ENCODE data around the gene CTXN1. TPM values are rescaled to one million over a fixed set of nuclear protein-coding genes. Genes with fewer than 3 reads are reported as not detected.
A peak's percentile ranks its signal among the peaks of the same experiment; 100 is the strongest.
"Not testable (repeated sequence)": the region's sequence is repeated elsewhere in the genome, so short reads cannot be mapped to it uniquely, and the experiment has no call there.

CTXN1 gene
- total RNA-seq, 1 experiment from 2014 or later, result 1.0 TPM

- Histone ChIP-seq H3K36me3 (no peaks in the 10 kb centered on the region), H3K4me1 (peaks cover 8% of the 10 kb centered on the region; the same call in 1 of the 2 replicates), H3K4me3 (no peak overlapping the region), H3K27ac (no peak overlapping the region), H3K9me3 (replicated peaks) (no peaks in the 10 kb centered on the region), H3K27me3 (no peaks in the 10 kb centered on the region)
- DNase-seq, result no peak
These were observed 1.7 kb downstream of the CTXN1 start for GRCh38 chr19:7924241-7924640.

- no peaks in the 10 kb centered on the region for H3K36me3 ChIP-seq
- H3K27ac ChIP-seq, result no peak overlapping the region
- peaks cover 4% of the 10 kb centered on the region; the same call in 1 of the 2 replicates for H3K4me1 ChIP-seq
- no peaks in the 10 kb centered on the region for H3K27me3 ChIP-seq
- H3K9me3 ChIP-seq (replicated peaks), result no peaks in the 10 kb centered on the region
- no peak overlapping the region for H3K4me3 ChIP-seq
- DNase-seq, result no peak
These were observed 2.4 kb downstream of the CTXN1 start for GRCh38 chr19:7923295-7924191.

GRCh38 chr19:7922836-7923195 is 3.1 kb downstream of the CTXN1 start:
- H3K9me3 ChIP-seq (replicated peaks), result no peaks in the 10 kb centered on the region
- peaks cover 4% of the 10 kb centered on the region; the same call in 1 of the 2 replicates for H3K4me1 ChIP-seq
- H3K36me3 ChIP-seq, result no peaks in the 10 kb centered on the region
- no peak for DNase-seq
- H3K27me3 ChIP-seq, result no peaks in the 10 kb centered on the region
- no peak overlapping the region for H3K4me3 ChIP-seq
- no peak overlapping the region for H3K27ac ChIP-seq

- H3K27ac ChIP-seq, result no peak overlapping the region
- DNase-seq, result no peak
- H3K27me3 ChIP-seq, result no peaks in the 10 kb centered on the region
- H3K4me1 ChIP-seq, result peaks cover 4% of the 10 kb centered on the region; the same call in 1 of the 2 replicates
- H3K4me3 ChIP-seq, result no peak overlapping the region
- no peaks in the 10 kb centered on the region for H3K9me3 ChIP-seq (replicated peaks)
- no peaks in the 10 kb centered on the region for H3K36me3 ChIP-seq
These were observed 3.7 kb downstream of the CTXN1 start for GRCh38 chr19:7921967-7922835.

GRCh38 chr19:7921302-7921966 is 4.5 kb downstream of the CTXN1 start:
- Histone ChIP-seq H3K4me3 (peak overlapping the region; percentile 63), H3K4me1 (peaks cover 3% of the 10 kb centered on the region; the same call in 1 of the 2 replicates), H3K27ac (peak overlapping the region; percentile 35; the same call in 1 of the 2 replicates), H3K9me3 (replicated peaks) (no peaks in the 10 kb centered on the region), H3K27me3 (no peaks in the 10 kb centered on the region), H3K36me3 (no peaks in the 10 kb centered on the region)
- DNase-seq, result no peak

GRCh38 chr19:7920519-7921301 is 5.2 kb downstream of the CTXN1 start:
- Histone ChIP-seq H3K4me3 (peak overlapping the region; percentile 70), H3K9me3 (replicated peaks) (no peaks in the 10 kb centered on the region), H3K4me1 (no peaks in the 10 kb centered on the region), H3K27ac (peak overlapping the region; percentile 47), H3K36me3 (no peaks in the 10 kb centered on the region), H3K27me3 (no peaks in the 10 kb centered on the region; the same call in 1 of the 2 replicates)
- peak; percentile 98 to 99 for DNase-seq

- no peaks in the 10 kb centered on the region; the same call in 1 of the 2 replicates for H3K27me3 ChIP-seq
These were observed 6.1 kb downstream of the CTXN1 start, which contains the start of gene SNAPC2 for GRCh38 chr19:7919610-7920518. Gene SNAPC2 (plus strand): TSS chr19:7920338. CDS start chr19:7920367, 29 bp downstream.

GRCh38 chr19:7918615-7919421 is 7.1 kb downstream of the CTXN1 start:
- no peak overlapping the region for H3K27ac ChIP-seq
- H3K4me3 ChIP-seq, result no peak overlapping the region
- H3K27me3 ChIP-seq, result no peaks in the 10 kb centered on the region; the same call in 1 of the 2 replicates
- no peaks in the 10 kb centered on the region for H3K4me1 ChIP-seq
- no peaks in the 10 kb centered on the region for H3K9me3 ChIP-seq (replicated peaks)
- no peaks in the 10 kb centered on the region for H3K36me3 ChIP-seq
- no peak for DNase-seq

More at GRCh38 chr19:7919610-7920518, 6.1 kb downstream of the CTXN1 start, which contains the start of gene SNAPC2:
- Histone ChIP-seq H3K4me1 (no peaks in the 10 kb centered on the region), H3K4me3 (peak within 1 kb of the TSS; percentile 70), H3K36me3 (no peaks in the 10 kb centered on the region), H3K9me3 (replicated peaks) (no peaks in the 10 kb centered on the region), H3K27ac (peak within 1 kb of the TSS; percentile 47)
- peak; percentile 96 to 97 for DNase-seq

- H3K27ac ChIP-seq; H3K36me3 ChIP-seq; H3K4me3 ChIP-seq; H3K27me3 ChIP-seq; H3K9me3 ChIP-seq (replicated peaks); DNase-seq; H3K4me1 ChIP-seq: not testable (repeated sequence)
These were observed 7.8 kb downstream of the CTXN1 start for GRCh38 chr19:7918062-7918614.

- Histone ChIP-seq H3K4me3 (no peak overlapping the region), H3K27ac (no peak overlapping the region), H3K36me3 (no peaks in the 10 kb centered on the region; the same call in 1 of the 2 replicates), H3K4me1 (no peaks in the 10 kb centered on the region), H3K9me3 (replicated peaks) (no peaks in the 10 kb centered on the region), H3K27me3 (no peaks in the 10 kb centered on the region; the same call in 1 of the 2 replicates)
- no peak for DNase-seq
These were observed 8.5 kb downstream of the CTXN1 start for GRCh38 chr19:7917267-7918061.

- no peak for DNase-seq
- no peaks in the 10 kb centered on the region; the same call in 1 of the 2 replicates for H3K36me3 ChIP-seq
- no peak overlapping the region for H3K27ac ChIP-seq
- H3K27me3 ChIP-seq, result no peaks in the 10 kb centered on the region; the same call in 1 of the 2 replicates
- no peaks in the 10 kb centered on the region for H3K9me3 ChIP-seq (replicated peaks)
- H3K4me1 ChIP-seq, result no peaks in the 10 kb centered on the region
- no peak overlapping the region for H3K4me3 ChIP-seq
These were observed 9.0 kb downstream of the CTXN1 start for GRCh38 chr19:7916955-7917266.
